Measurements from ENCODE around the gene GRK5.
"Not testable (repeated sequence)": the region's sequence is repeated elsewhere in the genome, so short reads cannot be mapped to it uniquely, and the experiment has no call there.

Gene GRK5

DNA sequence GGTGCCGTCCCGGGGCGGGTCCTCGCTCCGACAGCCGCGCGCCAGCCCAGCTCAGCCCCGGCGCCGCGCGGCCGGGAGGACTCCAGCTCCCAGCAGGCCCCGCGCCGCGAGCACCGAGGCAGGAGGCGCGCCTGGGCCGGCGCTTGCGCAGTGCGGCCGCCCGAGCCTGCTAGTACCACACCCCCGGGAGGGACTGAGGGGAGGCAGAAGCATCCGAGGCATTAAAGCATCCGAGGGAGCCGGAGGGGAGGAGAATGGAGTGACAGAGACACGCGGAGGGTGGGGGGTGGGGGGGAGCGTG lies at the start of gene GRK5:
Gene GRK5 (plus strand): TSS at position 206 of the 301 bp plus-strand sequence. CDS start 347 bp downstream, outside the sequence.
- peak within 1 kb of the TSS; percentile 67 for H3K4me3 ChIP-seq (ENCODE audit: low read depth, low read length)

DNA sequence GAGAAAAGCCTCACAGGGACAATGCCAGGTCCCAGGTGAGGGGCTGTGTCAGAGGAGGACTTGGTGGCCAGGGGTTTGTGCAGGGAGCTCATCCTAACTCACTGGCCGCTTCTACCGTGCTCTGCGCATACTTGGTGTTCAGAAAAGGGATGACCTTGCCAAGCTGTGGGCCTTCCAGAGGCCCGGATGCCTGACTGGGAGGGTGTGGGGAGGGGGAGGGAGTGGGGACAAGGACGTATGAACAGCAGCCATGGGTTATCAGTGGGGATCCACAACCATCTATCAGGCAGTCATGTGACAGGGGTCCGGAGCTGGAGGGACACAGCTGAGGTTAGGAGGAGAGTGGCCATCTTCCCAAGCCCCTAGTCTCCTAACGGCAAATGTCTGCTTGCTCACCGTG lies 48.0 kb upstream of the GRK5 start:
- H3K4me3 ChIP-seq (ENCODE audit: low read depth, low read length) = no peak overlapping the region

DNA sequence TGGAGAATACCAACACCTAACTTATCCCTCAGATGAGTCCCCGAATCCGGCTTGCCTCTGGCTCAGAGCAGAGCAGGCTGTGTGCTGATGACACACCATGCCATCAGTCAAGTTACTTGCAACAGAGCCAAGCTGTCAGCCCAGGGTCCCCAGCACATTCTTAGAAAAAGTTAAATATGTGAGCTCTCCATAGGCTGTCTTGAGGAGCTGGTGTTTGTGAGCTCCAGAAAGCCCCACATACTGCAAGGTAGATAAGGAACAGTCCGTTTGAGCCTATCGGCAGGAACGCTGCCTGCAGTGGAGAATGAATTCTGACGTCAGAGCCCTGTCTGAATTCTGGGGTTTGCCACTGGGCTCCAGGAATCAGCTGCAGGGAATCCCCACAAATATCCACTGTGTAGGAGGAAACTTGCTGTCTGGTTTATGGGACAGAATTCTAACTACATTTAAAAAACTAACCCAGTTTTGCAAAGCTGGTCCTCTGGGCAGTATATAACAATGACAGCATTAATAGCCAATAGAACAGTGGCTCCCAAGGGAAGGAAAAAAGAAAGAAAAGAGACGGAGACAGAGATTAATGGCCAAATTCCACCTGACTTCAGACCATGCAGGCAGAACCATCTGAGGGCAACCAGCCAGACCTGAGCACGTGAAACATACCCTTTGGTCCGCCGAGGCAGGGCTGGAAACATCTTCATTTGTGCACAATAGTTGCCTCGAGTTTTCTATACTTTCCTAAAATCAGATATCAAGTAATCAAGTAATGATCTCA lies 45.5 kb upstream of the GRK5 start:
- no peak overlapping the region for H3K4me3 ChIP-seq (ENCODE audit: low read depth, low read length)

DNA sequence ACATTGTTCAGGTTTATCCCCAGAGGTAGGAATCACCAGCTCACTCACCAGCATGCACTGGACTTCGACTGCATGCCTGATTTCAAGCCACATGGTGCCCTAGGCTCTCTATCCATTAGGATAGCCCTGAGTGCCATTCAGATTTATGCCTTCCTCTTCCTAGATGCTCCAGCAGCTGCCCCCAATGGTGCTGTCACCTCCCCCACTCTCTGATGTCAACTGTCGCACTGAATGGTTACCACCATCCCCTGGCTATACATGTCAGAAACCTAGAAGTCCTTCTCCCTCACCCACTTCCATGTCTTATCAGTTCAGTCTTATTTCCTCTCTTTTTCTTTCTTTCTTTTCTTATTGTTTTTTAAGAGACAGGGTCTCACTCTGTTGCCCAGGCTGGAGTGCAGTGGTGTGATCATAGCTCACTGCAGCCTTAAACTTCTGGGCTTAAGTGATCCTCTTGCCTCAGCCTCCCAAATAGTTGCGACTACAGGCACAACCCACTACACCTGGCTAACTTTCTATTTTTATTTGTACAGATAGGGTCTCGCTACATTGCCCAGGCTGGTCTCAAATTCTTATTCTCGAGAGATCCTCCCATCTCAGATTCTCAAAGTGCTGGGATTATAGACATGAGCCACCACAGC lies 44.8 kb upstream of the GRK5 start:
- H3K4me3 ChIP-seq (ENCODE audit: low read depth, low read length) = no peak overlapping the region

DNA sequence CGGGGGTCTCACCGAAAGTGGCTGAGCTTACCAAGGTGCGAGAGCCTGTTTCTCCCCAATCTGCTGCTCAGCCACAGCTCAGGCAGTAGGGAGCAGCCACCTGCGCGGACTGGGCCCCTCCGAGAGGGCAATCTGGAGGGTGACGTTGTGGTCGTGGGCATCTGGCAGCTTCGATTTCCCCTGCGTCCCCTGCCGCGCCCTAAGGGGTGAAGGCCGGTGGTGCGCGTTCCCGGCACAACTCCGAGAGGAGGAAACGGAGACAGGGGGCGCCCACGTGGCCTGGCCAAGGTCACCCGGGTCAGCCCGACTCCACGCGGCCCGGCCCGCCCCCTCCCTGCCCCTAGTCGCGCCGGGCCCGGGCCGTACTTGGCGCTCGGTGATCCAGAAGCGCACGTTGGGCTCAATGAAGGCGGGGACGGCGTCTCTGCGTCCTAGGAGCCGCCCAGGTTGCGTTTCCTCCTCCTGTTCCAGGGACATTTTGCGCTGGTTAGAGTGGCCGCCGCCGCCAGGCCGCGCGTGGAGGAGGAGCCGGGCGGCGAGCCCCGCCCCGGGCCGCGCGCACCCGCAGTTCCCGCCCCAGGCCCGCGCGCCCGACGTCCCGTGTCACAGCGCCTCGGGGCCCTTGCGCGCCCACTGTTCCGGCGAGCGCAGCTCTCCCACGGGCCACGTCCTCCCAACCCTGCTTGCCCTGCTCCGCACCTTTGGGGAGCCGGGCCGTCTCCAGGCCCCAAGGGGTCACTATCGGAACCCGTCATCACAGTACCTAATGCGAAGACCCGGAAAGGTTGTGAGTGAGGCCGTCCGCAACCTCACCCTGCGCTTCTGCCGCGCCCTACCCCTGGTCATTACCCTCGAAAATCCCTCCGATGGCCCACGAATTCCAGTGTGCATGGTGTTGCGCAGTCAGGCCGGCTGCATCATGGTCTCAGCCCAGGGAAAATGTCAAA lies 41.9 kb upstream of the GRK5 start, which contains the start of gene SFXN4:
Gene SFXN4 (minus strand): TSS at position 544 of the 947 bp plus-strand sequence. CDS start 67 bp downstream, at position 477.
- peak within 1 kb of the TSS; percentile 60 for H3K4me3 ChIP-seq (ENCODE audit: low read depth, low read length)

DNA sequence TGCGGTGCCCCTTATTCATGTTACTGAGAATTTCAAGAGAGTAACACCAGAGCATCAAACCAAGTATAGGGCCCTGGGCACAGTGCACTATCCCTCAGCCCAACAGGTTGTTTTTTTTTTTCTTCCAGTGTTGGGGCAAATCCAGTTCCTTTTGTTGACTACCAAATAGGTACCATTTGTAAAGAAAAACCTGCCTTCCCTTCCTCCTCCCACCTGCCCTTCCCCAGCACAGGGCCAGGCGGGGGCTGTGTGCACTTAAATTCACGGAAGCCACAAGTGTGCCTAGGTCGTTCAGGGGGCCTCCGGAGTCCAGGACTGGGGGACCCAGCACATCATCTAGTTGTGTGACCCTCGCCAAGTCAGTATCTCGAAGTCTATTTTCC lies 41.3 kb upstream of the GRK5 start:
- peak overlapping the region; percentile 60 for H3K4me3 ChIP-seq (ENCODE audit: low read depth, low read length)

DNA sequence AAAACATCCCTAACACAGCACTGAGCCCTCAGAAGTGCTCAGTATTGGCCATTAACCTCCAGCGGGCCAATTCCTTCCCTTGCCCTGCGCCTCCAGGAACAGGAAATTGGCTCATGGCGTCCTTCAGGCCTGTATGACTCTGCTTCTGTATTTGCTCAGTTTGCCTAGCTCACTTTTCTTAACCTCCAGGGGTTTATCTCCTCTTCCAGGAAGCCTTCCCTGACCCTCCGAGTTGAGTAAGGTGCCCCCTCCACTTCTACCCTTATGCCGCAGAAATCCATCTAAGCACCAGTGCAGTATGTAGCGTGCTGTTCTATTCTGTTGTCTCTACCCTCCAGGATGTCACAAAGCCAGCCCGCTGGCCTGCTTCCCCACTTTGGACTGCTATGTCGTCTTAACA lies 40.8 kb upstream of the GRK5 start:
- H3K4me3 ChIP-seq (ENCODE audit: low read depth, low read length) = no peak overlapping the region

DNA sequence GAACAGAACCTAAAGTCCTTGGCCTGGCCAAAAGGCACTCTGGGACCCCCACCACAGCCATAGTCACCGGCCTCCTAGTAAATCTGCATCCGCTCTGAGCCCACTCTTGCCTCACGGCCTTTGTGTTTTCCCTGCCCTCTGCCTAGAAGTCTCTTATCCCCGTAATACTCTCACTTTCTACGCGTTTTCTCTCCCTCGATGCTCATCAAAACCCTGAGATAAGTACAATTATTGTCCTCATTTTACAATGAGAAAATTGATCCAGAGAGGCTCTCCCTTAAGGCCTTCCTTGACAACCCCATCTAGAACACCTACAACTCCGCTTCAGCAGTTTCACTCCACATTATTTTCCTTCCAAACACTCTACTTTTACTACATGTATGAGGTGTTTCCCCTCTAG lies 40.3 kb upstream of the GRK5 start:
- no peak overlapping the region for H3K4me3 ChIP-seq (ENCODE audit: low read depth, low read length)

DNA sequence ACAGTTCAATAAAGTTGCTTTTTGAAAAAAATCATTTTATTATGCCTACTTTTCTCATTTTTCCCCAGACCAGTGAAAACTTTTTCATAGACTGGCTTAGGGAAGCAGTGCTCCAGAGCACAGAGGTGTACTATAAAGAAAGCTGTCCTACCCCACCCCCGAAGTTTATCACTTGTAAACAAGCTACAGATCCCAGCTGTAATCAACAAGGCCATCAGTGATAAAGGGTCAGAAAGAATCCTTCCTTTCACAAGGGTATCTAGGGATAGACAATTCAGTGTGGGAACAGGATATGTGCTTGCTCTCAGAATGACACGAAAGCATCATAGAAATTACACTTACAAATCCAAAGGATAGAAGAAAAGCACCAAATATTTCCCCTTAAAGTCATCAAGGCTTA lies 33.3 kb upstream of the GRK5 start:
- no peak overlapping the region for H3K4me3 ChIP-seq (ENCODE audit: low read depth, low read length)

DNA sequence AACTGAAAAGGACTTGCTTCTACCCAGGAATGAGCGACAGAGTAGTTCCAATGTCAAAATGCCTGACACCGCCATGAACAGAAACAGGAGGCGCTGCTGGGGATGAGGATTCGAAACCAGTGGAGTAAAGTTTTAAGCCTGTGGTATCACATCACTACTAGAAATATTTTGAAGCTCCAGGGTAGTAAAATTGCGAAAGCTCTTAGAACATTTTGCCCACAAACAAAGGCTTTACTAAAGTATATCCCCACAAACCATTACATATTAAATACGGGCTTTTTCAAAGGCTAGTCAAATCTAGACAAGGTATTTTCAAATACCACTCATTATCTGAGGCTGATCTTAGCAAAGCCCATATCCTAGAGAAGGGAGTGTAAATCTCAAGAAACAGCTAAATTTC lies 31.2 kb upstream of the GRK5 start:
- no peak overlapping the region for H3K4me3 ChIP-seq (ENCODE audit: low read depth, low read length)

DNA sequence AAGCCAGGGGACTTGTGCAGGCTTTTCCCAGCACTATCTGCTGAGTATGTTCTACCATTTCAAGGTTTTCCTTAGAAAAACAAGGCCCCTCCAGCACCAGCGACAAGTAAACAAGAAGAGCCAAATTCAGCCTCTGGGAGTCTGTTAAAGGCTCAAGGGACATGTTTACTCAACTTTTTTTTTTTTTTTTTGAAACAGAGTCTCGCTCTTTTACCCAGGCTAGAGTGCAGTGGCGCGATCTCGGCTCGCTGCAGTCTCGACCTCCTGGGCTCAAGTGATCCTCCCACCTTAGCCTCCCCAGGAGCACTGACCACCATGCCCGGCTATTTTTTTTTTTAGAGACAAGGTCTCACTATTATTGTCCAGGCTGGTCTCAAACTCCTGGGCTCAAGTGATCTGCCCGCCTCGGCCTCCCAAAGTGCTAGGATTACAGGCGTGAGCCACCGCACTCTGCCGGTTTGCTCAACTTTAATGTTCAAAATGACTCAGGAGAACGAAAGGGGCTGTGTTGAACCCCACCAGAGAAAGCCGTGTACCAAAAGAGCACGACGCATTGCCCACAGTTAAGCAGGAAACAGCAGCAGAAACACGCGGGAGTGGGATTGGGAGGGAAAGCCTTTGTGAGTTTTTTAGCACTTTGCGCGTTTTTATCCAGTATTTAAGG lies 29.5 kb upstream of the GRK5 start:
- H3K4me3 ChIP-seq (ENCODE audit: low read depth, low read length) = peak overlapping the region; percentile 95

DNA sequence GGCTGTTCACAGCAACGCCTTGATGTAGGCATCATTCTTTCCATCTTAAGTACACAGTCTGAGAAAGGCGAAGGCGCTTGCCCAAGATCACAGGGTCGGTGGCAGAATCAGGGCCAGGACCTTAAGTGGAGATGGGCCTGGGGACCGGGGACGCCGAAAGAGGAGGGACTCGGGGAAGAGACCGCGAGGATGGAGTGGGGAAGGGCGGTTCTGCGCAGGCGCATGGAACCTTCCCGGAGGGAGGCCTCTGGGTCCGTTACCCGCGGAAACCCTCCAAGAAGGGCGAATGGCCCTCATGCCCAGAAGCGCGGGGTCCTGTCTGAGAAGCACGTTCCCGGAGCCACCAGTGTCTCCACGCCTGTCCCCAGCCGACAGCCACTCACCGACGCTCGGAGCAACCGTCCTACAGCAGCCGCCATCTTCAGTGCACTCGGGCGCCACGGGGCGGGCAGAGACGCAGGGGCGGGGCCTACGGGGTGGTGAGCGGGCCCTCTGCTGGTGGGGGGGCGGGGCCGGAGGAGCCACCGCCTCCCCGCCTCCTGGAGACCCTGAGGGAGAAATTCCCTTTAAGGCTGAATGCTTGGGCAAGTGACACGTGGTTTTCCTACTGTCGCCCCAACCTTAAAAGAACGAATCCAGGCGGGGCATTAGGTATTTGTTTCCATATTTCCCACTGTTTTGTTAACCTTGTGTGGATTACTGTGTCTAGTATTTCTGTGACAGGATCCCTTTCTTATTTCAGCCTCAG lies 28.8 kb upstream of the GRK5 start, which contains the start of gene PRDX3:
Gene PRDX3 (minus strand): TSS at position 441 of the 748 bp plus-strand sequence. CDS start 22 bp downstream, at position 419.
- peak within 1 kb of the TSS; percentile 95 for H3K4me3 ChIP-seq (ENCODE audit: low read depth, low read length)

DNA sequence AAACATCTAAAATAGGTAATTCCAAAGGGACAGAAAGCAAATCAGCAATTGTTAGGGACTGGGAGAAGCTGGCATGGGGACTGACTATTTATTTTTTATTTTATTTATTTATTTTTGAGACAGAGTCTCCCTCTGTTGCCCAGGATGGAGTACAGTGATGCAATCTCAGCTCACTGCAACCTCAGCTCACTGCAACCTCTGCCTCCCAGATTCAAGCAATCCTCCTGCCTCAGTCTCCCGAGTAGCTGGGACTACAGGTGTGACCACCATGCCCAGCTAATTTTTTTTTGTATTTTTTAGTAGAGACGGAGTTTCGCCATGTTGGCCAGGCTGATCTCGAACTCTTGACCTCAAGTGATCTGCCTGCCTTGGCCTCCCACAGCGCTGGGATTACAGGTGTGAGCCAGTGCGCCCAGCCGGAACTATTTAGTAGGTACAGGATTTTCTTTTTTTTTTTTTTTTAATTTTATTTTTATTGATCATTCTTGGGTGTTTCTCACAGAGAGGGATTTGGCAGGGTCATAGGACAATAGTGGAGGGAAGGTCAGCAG lies 26.4 kb upstream of the GRK5 start:
- H3K4me3 ChIP-seq (ENCODE audit: low read depth, low read length) = not testable (repeated sequence)

DNA sequence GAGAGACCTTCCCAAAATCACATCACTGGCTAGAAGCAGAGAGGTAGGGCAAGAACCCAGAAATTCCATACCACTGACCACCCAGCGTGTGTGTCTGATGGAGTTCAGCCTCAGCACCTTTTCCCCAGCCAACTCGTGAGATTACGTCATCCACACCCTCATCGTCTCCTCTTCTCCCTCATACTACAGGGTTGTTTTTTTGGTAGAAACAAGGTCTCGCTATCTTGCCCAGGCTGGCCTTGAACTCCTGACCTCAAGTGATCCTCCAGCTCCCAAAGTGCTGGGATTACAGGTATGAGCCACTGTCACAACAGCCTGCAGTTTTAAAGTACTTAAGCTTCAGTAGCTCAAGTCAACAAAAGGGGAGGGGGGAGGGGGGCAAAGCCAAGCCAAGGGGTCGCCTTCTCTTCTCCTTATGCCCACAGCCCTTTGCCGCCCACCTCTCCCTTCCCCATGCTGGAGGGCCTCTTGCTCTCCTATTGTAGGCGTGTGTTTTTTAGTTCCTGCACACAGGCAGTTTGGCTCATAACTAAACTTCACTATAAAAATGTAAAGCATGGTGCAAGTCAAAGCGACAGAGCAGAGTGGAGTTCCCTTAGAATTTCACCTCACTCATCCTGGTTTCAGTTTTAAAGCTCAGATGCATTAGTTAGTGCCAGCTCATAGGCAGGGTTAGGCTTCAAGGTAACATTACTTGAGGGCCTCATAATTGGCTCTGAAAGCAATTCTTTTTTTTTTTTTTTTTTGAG lies 23.5 kb upstream of the GRK5 start:
- no peak overlapping the region for H3K4me3 ChIP-seq (ENCODE audit: low read depth, low read length)

DNA sequence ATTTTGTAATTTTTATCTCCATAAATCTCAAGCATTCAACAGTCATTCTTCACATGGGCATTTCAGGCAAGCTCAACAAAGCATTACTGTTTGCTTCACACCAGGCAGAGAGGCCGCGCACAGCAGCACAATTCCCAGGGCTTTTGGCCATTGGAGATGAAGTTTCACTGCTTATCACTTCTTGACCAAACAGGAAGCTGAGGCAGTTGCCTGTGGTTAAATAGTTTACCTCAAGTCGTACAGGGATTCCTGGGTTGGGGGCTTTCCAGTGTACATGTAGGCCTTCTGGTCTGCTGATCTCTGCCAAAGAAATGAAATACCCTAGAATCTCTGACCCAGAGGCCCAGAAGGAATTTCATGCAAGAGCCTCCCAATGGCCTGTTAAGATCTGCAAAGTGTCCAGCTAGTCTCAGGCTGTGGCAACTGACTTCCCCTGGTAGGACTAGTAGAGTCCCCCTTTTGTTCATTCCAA lies 17.5 kb upstream of the GRK5 start:
- H3K4me3 ChIP-seq (ENCODE audit: low read depth, low read length) = no peak overlapping the region

DNA sequence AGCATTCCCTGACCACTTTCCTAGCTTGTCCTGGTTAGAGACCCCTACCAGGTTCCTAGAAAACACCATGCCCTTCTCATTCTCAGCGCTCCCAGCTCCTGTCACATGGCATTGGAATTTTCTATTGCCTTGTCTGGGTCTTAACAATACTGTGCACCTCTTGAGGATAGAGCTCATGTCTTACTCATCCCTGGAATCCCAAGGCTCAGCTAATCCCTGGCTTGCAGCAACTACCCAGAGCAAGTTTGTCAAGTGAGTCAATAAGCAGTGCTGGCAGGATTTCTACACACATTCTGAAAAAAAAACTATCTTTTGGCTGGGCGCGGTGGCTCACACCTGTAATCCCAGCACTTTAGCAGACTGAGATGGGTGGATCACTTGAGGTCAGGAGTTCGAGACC lies 17.0 kb upstream of the GRK5 start:
- H3K4me3 ChIP-seq (ENCODE audit: low read depth, low read length) = no peak overlapping the region

DNA sequence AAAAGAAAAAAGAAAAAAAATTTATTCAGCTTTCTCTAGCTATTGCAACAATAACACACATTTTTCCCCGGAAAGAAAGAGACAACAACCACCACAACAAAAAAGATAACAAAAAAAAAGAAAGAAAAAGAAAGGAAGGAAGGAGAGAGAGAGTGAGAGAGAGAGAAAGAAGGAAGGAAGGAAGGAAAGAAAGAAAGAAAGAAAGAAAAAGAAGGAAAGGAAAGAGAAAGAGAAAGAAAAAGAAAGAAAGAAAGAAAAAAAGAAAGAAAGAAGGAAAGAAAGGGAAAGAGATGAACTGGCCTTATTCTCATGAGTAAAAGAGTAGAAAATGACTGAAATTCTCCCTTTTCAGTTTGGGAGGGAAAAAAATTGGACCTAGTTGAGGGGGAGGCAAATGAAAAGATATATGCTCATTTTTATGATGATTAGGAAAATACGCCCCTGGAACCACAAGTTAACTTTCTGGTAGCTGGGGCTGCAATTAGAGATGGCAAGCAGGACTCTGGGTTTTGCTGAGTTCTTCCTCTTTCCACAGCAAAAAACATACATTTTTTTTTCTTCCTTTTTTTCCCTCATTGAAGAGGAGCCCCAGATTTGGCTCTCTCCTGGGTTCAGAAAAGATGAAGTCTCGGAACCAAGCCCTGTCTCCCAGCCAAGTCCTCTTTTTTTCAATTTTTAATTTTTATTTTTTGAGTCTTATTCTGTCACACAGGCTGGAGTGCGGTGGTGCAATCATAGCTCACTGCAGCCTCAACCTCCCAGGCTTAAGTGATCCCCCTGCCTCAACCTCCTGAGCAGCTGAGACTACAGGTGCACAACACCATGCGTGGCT lies 16.2 kb upstream of the GRK5 start:
- H3K4me3 ChIP-seq (ENCODE audit: low read depth, low read length) = no peak overlapping the region

DNA sequence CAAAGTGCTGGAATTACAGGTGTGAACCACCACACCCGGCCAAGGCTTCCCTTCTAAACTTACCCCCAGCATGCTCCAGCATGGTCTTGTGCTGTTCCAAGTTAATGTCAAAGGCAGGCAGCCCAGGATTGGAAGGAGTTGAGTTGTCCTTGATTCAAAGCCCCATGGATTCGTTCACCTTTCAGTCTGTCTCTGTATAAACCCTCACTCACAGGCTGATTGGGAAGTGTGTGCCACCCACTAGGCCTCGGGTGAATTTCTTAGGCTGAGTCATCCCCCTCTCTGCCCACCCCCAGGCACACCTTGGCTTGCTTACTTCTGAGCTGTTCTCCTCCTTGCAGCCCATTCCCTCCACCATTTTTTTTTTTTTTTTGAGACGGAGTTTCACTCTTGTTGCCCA lies 15.5 kb upstream of the GRK5 start:
- H3K4me3 ChIP-seq (ENCODE audit: low read depth, low read length) = no peak overlapping the region
